HEK293T (cell line): ENCODE data around the gene ENDOG.

ENCODE experiments used
- CTCF ChIA-PET: fragments of 350-600 bp; formaldehyde crosslinking; extraction: SDS; loops from one replicate; lab custom pipeline; 2021; ENCODE audit warnings: antibody characterized with exemption, inconsistent platforms; lab: Yijun Ruan, JAX
- POLR2A ChIA-PET: fragments of 350-600 bp; formaldehyde crosslinking; extraction: SDS; loops from one replicate; lab custom pipeline; 2020; ENCODE audit warnings: antibody characterized with exemption, inconsistent platforms; lab: Yijun Ruan, JAX
- DNase-seq: peaks from one replicate; pipeline ENCODE4 v3.0.0; 2012; ENCODE audit warnings: mixed read lengths; ENCODE audit errors: extremely low spot score
- ARNT ChIP-seq: fragments of 450-650 bp; IDR thresholded peaks from 2 replicates; pipeline ENCODE4 v1.6.1; 2017; ENCODE audit warnings: mild to moderate bottlenecking
- BHLHE40 ChIP-seq: fragments of 450-650 bp; IDR thresholded peaks from 2 replicates; pipeline ENCODE4 v1.6.1; 2016; ENCODE audit warnings: mild to moderate bottlenecking, moderate library complexity, borderline replicate concordance
- CTBP1 ChIP-seq: fragments of 450-650 bp; IDR thresholded peaks from 2 replicates; pipeline ENCODE4 v1.6.1; 2016; ENCODE audit warnings: borderline replicate concordance
- ELF4 ChIP-seq: fragments of 450-650 bp; IDR thresholded peaks from 2 replicates; pipeline ENCODE4 v1.6.1; 2017; ENCODE audit warnings: antibody characterized with exemption
- FOXA1 ChIP-seq: fragments of 450-650 bp; IDR thresholded peaks from 2 replicates; pipeline ENCODE4 v1.6.1; 2016; ENCODE audit warnings: mild to moderate bottlenecking
- FOXK2 ChIP-seq: fragments of 450-650 bp; IDR thresholded peaks from 2 replicates; pipeline ENCODE4 v1.6.1; 2016; ENCODE audit warnings: mild to moderate bottlenecking
- FOXM1 ChIP-seq: fragments of 450-650 bp; IDR thresholded peaks from 2 replicates; pipeline ENCODE4 v1.6.1; 2017; ENCODE audit warnings: mild to moderate bottlenecking, borderline replicate concordance
- HDGF ChIP-seq: fragments of 450-650 bp; IDR thresholded peaks from 2 replicates; pipeline ENCODE4 v1.6.1; 2017; ENCODE audit warnings: antibody characterized with exemption, borderline replicate concordance
- L3MBTL2 ChIP-seq: fragments of 450-650 bp; conservative IDR thresholded peaks from 2 replicates; pipeline ENCODE4 v1.6.1; 2016; ENCODE audit warnings: mild to moderate bottlenecking
- LEF1 ChIP-seq: fragments of 450-650 bp; IDR thresholded peaks from 2 replicates; pipeline ENCODE4 v1.6.1; 2017; ENCODE audit warnings: mild to moderate bottlenecking, borderline replicate concordance
- NFRKB ChIP-seq: fragments of 450-650 bp; IDR thresholded peaks from 2 replicates; pipeline ENCODE4 v1.6.1; 2016; ENCODE audit warnings: mild to moderate bottlenecking, moderate library complexity
- PKNOX1 ChIP-seq: fragments of 450-650 bp; IDR thresholded peaks from 2 replicates; pipeline ENCODE4 v1.6.1; 2016
- SP1 ChIP-seq: fragments of 450-650 bp; IDR thresholded peaks from 2 replicates; pipeline ENCODE4 v1.6.1; 2017
- SUZ12 ChIP-seq: fragments of 450-650 bp; IDR thresholded peaks from 2 replicates; pipeline ENCODE4 v1.6.1; 2016; ENCODE audit warnings: mild to moderate bottlenecking
- TARDBP ChIP-seq: fragments of 450-650 bp; IDR thresholded peaks from 2 replicates; pipeline ENCODE4 v1.6.1; 2016
- ZNF384 ChIP-seq: fragments of 450-650 bp; IDR thresholded peaks from 2 replicates; pipeline ENCODE4 v1.6.1; 2016

The ENDOG gene

GRCh38 chr9:128805661-128806060 is 12.6 kb upstream of the ENDOG start:
- ChIA-PET CTCF (no interaction called here), POLR2A (interaction anchor here (1.8 kb wide), 1 partner anchor 17 kb away, joined by 4 read pairs; no protein-coding TSS in a partner anchor)
- DNase-seq: no peak
- no peak for TF ChIP-seq ARNT
- TF ChIP-seq NFRKB: no peak
- no peak for TF ChIP-seq LEF1
- no peak for TF ChIP-seq L3MBTL2
- no peak for TF ChIP-seq CTBP1
- TF ChIP-seq FOXM1: no peak
- TF ChIP-seq ZNF384: no peak
- TF ChIP-seq HDGF: no peak
- no peak for TF ChIP-seq SUZ12
- TF ChIP-seq SP1: no peak
- no peak for TF ChIP-seq PKNOX1

GRCh38 chr9:128807827-128808226 is 10.5 kb upstream of the ENDOG start:
- DNase-seq: no peak
- POLR2A ChIA-PET: interaction anchor here (3.2 kb wide), 1 partner anchor 11 kb away, joined by 16 read pairs; the partner anchor contains the start of gene ENDOG
- TF ChIP-seq ELF4 (no peak), SUZ12 (no peak), TARDBP (no peak), LEF1 (no peak), NFRKB (no peak), CTBP1 (no peak), BHLHE40 (no peak), ZNF384 (no peak), FOXM1 (no peak), FOXK2 (no peak)
- CTCF ChIA-PET: no interaction called here

GRCh38 chr9:128808543-128808942 is 9.8 kb upstream of the ENDOG start:
- DNase-seq: no peak
- ChIA-PET CTCF (interaction anchor here (1.4 kb wide), 1 partner anchor 9 kb away, joined by 3 read pairs; no protein-coding TSS in a partner anchor), POLR2A (interaction anchor here (0.8 to 3.2 kb wide), 2 partner anchors 10 to 21 kb away, joined by 3 to 16 read pairs; partner anchors contain the start of genes ENDOG and SPOUT1)
- TF ChIP-seq HDGF (no peak), NFRKB (no peak), ZNF384 (no peak), CTBP1 (no peak), BHLHE40 (no peak), FOXA1 (no peak)

- no peak for TF ChIP-seq L3MBTL2
- no peak for TF ChIP-seq ELF4
- TF ChIP-seq ZNF384: no peak
- no peak for TF ChIP-seq NFRKB
- no peak for TF ChIP-seq BHLHE40
- TF ChIP-seq PKNOX1: no peak
- no peak for TF ChIP-seq TARDBP
- no peak for TF ChIP-seq LEF1
- no peak for TF ChIP-seq SP1
- no peak for TF ChIP-seq HDGF
- no peak for TF ChIP-seq FOXM1
- TF ChIP-seq FOXK2: no peak
- CTCF ChIA-PET: interaction anchor here (1.4 kb wide), 1 partner anchor 10 kb away, joined by 3 read pairs; no protein-coding TSS in a partner anchor
- POLR2A ChIA-PET: interaction anchor here (0.8 to 3.2 kb wide), 2 partner anchors 9 to 21 kb away, joined by 3 to 16 read pairs; partner anchors contain the start of genes ENDOG and SPOUT1
These were observed 9.2 kb upstream of the ENDOG start for GRCh38 chr9:128809036-128809599.

GRCh38 chr9:128809831-128810230 is 8.5 kb upstream of the ENDOG start:
- DNase-seq: no peak
- TF ChIP-seq ZNF384 (no peak), FOXA1 (no peak), SP1 (no peak), LEF1 (no peak), HDGF (no peak), ARNT (no peak), FOXK2 (no peak), BHLHE40 (no peak), TARDBP (no peak), PKNOX1 (no peak), L3MBTL2 (no peak), FOXM1 (no peak), ELF4 (no peak), NFRKB (no peak), CTBP1 (no peak), SUZ12 (no peak)
- POLR2A ChIA-PET: interaction anchor here (0.9 to 3.2 kb wide), 2 partner anchors 9 to 22 kb away, joined by 3 to 16 read pairs; partner anchors contain the start of gene ENDOG
- CTCF ChIA-PET: interaction anchor here (0.6 to 1.4 kb wide), 3 partner anchors 9 to 21 kb away, joined by 3 read pairs; partner anchors contain the start of gene ENDOG

More at GRCh38 chr9:128809036-128809599, 9.2 kb upstream of the ENDOG start:
- no peak for DNase-seq

- TF ChIP-seq ARNT (no peak), SP1 (no peak), BHLHE40 (no peak), FOXA1 (no peak), L3MBTL2 (no peak), FOXM1 (no peak), SUZ12 (no peak), NFRKB (no peak), CTBP1 (no peak), LEF1 (no peak), ELF4 (no peak), PKNOX1 (no peak), HDGF (no peak)
- CTCF ChIA-PET: no interaction called here
- POLR2A ChIA-PET: interaction anchor here (0.9 kb wide), 1 partner anchor 23 kb away, joined by 3 read pairs; no protein-coding TSS in a partner anchor
- DNase-seq: no peak
These were observed 7.4 kb upstream of the ENDOG start for GRCh38 chr9:128810873-128811272.
